Breast epithelium (tissue), 4 donors: ENCODE results near the gene KRT31. TPM values are rescaled to one million over a fixed set of nuclear protein-coding genes. Genes with fewer than 3 reads are reported as not detected.

Experiments used
- DNase-seq, 2 donors: peaks; one replicate each; pipeline ENCODE4 v3.0.0-alpha.2; 2019; ENCODE audit warnings: low spot score in 2 of 2
- H3K27ac ChIP-seq, 2 donors: fragments of 200-600 bp; sonication (generic) in 1 of 2; one replicate each; pipeline ENCODE4 v1.5.1; 2016 to 2019; ENCODE audit warnings: mild to moderate bottlenecking in 1 of 2
- H3K27me3 ChIP-seq, 2 donors: fragments of 200-600 bp; sonication (generic) in 1 of 2; one replicate each; pipeline versions ENCODE4 v1.5.1 to v1.6.0; 2017 to 2019; ENCODE audit warnings: control low read depth in 1 of 2, mild to moderate bottlenecking in 1 of 2
- H3K36me3 ChIP-seq: fragments of 200-600 bp; one replicate; pipeline ENCODE4 v1.5.1; 2019
- H3K4me1 ChIP-seq, 2 donors: fragments of 200-600 bp; sonication (generic); one replicate each; pipeline ENCODE4 v1.5.1; 2016 to 2019; ENCODE audit warnings: control low read depth in 1 of 2
- H3K4me3 ChIP-seq, 3 donors: fragments of 200-600 bp; sonication (generic); 1 replicate in 2 of 3; 2 replicates in 1 of 3; pipeline ENCODE4 v1.5.1; 2016 to 2019; ENCODE audit warnings: mild to moderate bottlenecking in 3 of 3, moderate library complexity in 2 of 3
- H3K9me3 ChIP-seq, 2 donors: fragments of 200-600 bp; sonication (generic) in 1 of 2; one replicate each; pipeline ENCODE4 v1.5.1; 2016 to 2019; ENCODE audit warnings: control low read depth in 1 of 2
- CTCF ChIP-seq, 3 donors: fragments of 450-650 bp; IDR thresholded peaks; one replicate each; pipeline ENCODE4 v1.5.1; 2016 to 2017; ENCODE audit warnings: antibody characterized with exemption in 3 of 3, mild to moderate bottlenecking in 3 of 3, moderate library complexity in 3 of 3
- POLR2A ChIP-seq: fragments of 450-650 bp; IDR thresholded peaks from one replicate; pipeline ENCODE4 v1.6.1; 2016; ENCODE audit warnings: antibody characterized with exemption, mild to moderate bottlenecking, moderate library complexity
- POLR2AphosphoS5 ChIP-seq, 3 donors: sonication (generic); formaldehyde crosslinking; IDR thresholded peaks; one replicate each; pipeline ENCODE4 v1.6.1; 2017; ENCODE audit warnings: antibody characterized with exemption in 3 of 3
- intact Hi-C: fragments of 100-400 bp; cut with DNase I; formaldehyde crosslinking; loops from one replicate; pipeline ENCODE4 v1.15.1; 2023; ENCODE audit warnings: low total_unique reads
- total RNA-seq, 3 donors: library from RNA; depleted of rRNA; stranded (reverse); fragments of >200 nt; gene quantifications; one replicate each; pipeline ENCODE4 v1.1.0, GENCODE V29; 2016

KRT31 gene
- total RNA-seq, 3 donors from 2014 or later, result not detected

- DNase-seq, result no peak
- Histone ChIP-seq H3K36me3 (no peaks in the 10 kb centered on the region), H3K27me3 (no peaks in the 10 kb centered on the region), H3K4me1 (peaks cover 0 to 4% of the 10 kb centered on the region in 2 donors), H3K27ac (no peak overlapping the region), H3K4me3 (no peak overlapping the region), H3K9me3 (no peaks in the 10 kb centered on the region)
- no peak for TF ChIP-seq CTCF (IDR thresholded peaks at IDR 0.05)
- TF ChIP-seq POLR2A, result no peak
- TF ChIP-seq POLR2AphosphoS5 (IDR thresholded peaks at IDR 0.05), result no peak
- intact Hi-C loops, result no loop called here
Observed at GRCh38 chr17:41413982-41414381, 16.6 kb upstream of the KRT31 start.

GRCh38 chr17:41413353-41413957 lies 16.0 kb upstream of the KRT31 start:
- TF ChIP-seq POLR2AphosphoS5 (IDR thresholded peaks at IDR 0.05) (no peak), POLR2A (no peak), CTCF (IDR thresholded peaks at IDR 0.05) (no peak)
- Histone ChIP-seq H3K4me3 (no peak overlapping the region), H3K27ac (no peak overlapping the region), H3K27me3 (no peaks in the 10 kb centered on the region), H3K36me3 (no peaks in the 10 kb centered on the region), H3K4me1 (peaks cover 0 to 4% of the 10 kb centered on the region in 2 donors), H3K9me3 (no peaks in the 10 kb centered on the region)
- intact Hi-C loops, result no loop called here
- DNase-seq, result peak in 1 of 2 donors; percentile 64

GRCh38 chr17:41411072-41411840 lies 13.8 kb upstream of the KRT31 start:
- H3K27me3 ChIP-seq, result no peaks in the 10 kb centered on the region
- H3K4me1 ChIP-seq, result no peaks in the 10 kb centered on the region
- intact Hi-C loops, result no loop called here
- no peak overlapping the region for H3K27ac ChIP-seq
- no peak overlapping the region for H3K4me3 ChIP-seq
- H3K9me3 ChIP-seq, result no peaks in the 10 kb centered on the region
- no peaks in the 10 kb centered on the region for H3K36me3 ChIP-seq
- TF ChIP-seq POLR2A, result no peak
- no peak for TF ChIP-seq POLR2AphosphoS5 (IDR thresholded peaks at IDR 0.05)
- TF ChIP-seq CTCF (IDR thresholded peaks at IDR 0.05), result no peak
- DNase-seq, result no peak

- Histone ChIP-seq H3K4me3 (no peak overlapping the region), H3K27me3 (no peaks in the 10 kb centered on the region), H3K36me3 (no peaks in the 10 kb centered on the region), H3K4me1 (peaks cover 0 to 9% of the 10 kb centered on the region in 2 donors), H3K27ac (peak overlapping the region in 1 of 2 donors; percentile 10), H3K9me3 (no peaks in the 10 kb centered on the region)
- TF ChIP-seq POLR2A (no peak), CTCF (IDR thresholded peaks at IDR 0.05) (no peak), POLR2AphosphoS5 (IDR thresholded peaks at IDR 0.05) (no peak)
- intact Hi-C loops, result no loop called here
- DNase-seq, result no peak
Observed at GRCh38 chr17:41407226-41407625, 9.8 kb upstream of the KRT31 start.

GRCh38 chr17:41406205-41406604 lies 8.8 kb upstream of the KRT31 start:
- intact Hi-C loops, result no loop called here
- no peak for TF ChIP-seq CTCF (IDR thresholded peaks at IDR 0.05)

More at GRCh38 chr17:41406205-41406604, 8.8 kb upstream of the KRT31 start:
- H3K4me3 ChIP-seq, result no peak overlapping the region
- H3K36me3 ChIP-seq, result no peaks in the 10 kb centered on the region
- no peak for DNase-seq
- no peaks in the 10 kb centered on the region for H3K9me3 ChIP-seq
- H3K27ac ChIP-seq, result peak overlapping the region in 1 of 2 donors; percentile 91
- peaks cover 0 to 14% of the 10 kb centered on the region in 2 donors for H3K4me1 ChIP-seq
- no peaks in the 10 kb centered on the region for H3K27me3 ChIP-seq
